GM19397 (cell line): ENCODE results near the gene AKR7A2.

Experiments used
- ATAC-seq: cut with Tn5 transposase; IDR thresholded peaks from one replicate; pipeline ENCODE4 v1.9.1; 2021; ENCODE audit warnings: mild to moderate bottlenecking, moderate library complexity; ENCODE audit not compliant: unreplicated experiment

Gene AKR7A2

GRCh38 chr1:19343617-19344350 lies 31.8 kb upstream of the AKR7A2 start:
- no peak for ATAC-seq

GRCh38 chr1:19342894-19343616 lies 31.1 kb upstream of the AKR7A2 start:
- ATAC-seq = no peak

- ATAC-seq = no peak
These were observed 30.3 kb upstream of the AKR7A2 start for GRCh38 chr1:19342062-19342750.

DNA sequence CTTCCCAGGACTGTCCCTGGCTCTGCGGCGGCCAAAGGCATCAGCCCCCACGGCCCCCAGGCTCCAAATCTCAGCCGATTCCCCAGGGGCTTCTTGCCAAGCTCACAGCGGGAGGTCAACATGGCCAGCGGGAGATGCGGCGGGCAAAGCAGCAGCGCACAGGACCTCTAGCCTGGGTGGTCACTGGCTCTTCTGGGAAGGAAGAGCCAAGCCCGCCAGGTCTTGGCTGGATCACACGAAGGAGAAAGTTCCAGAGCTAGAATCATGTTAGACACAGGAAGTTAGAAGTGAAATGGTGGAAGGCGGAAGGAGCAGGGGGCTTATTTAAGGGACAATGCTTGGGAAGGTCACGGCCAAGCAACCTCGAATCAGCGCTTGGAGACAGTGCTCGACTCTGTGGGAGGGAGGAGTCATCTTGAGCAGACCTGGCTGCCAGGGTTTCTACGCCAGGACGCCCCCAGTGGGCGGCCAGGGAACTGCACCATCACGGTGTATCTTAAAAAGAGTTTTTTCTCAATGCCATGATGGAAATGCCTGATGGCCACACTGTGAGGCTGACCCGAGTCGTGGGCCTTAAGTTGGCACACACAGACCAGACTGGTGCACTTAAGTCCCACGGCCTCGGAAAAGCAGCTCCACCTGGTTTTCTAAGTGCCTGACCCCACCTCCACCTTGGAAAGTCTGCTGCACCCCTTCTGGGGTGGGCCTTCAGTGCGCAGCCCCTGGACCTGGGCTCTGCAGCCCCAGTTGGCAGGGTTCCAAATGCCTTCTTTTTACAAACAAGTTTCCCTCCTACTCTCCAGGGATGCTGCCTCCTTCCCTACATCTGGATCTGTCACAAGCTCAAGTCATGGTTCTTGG lies 29.5 kb upstream of the AKR7A2 start:
- ATAC-seq = no peak

GRCh38 chr1:19340387-19340937 lies 28.5 kb upstream of the AKR7A2 start:
- ATAC-seq = no peak

DNA sequence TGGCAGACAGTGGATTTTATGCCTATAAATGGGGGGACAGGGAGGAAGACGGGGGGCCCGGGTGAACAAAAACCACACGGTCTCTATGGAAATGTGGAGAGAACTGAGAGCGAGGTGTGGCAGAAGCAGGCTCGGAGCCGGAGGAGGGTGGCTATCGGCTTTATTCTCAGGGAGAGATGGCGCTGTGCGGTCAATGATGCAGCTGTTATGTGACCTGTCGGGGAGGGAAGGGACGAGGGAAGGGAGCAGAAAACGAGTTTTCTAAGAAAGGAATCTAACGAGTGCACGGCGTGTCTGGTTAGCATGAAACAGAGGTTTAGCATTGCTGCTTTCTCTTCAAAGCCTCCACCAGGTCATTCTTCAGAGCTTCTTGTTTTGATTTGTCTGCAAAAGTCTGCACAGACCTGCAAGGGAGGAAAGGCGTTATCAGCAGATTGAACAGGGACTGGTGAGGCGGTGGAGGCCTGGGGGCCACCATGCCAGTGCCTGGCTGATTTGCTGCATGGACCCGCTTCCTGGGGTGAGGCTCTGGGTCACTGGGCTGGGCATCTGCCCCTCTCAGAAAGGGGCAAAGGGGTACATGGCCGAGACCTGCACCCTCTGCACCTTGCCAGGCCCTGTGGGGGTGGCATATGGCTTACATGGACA lies 27.4 kb upstream of the AKR7A2 start:
- ATAC-seq = no peak

DNA sequence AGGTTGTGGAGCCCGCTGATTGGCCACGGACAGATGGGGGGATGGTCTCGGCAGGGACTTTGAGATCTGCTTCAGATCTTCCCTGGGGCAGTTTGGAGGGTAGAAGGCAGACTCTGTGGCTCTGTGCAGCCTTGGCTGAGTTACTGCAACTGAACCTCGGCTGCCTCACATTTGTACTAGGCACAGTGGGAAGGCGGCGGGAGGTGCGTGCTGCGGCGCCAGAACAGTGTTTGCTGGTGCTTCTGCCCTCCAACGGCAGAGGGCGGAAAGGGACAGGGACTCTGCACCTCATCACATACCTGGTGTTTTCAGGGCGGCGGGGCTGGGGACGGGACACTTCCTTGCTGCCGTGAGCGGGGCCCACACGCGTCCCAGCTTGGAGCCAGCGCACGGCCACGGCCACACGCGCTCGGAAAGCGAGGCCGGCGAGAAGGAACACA lies 26.4 kb upstream of the AKR7A2 start:
- no peak for ATAC-seq

- no peak for ATAC-seq
These were observed 25.3 kb upstream of the AKR7A2 start for GRCh38 chr1:19337289-19337688.

- no peak for ATAC-seq
These were observed 24.6 kb upstream of the AKR7A2 start for GRCh38 chr1:19336543-19336942.

GRCh38 chr1:19333587-19334354 lies 21.8 kb upstream of the AKR7A2 start:
- ATAC-seq = no peak

DNA sequence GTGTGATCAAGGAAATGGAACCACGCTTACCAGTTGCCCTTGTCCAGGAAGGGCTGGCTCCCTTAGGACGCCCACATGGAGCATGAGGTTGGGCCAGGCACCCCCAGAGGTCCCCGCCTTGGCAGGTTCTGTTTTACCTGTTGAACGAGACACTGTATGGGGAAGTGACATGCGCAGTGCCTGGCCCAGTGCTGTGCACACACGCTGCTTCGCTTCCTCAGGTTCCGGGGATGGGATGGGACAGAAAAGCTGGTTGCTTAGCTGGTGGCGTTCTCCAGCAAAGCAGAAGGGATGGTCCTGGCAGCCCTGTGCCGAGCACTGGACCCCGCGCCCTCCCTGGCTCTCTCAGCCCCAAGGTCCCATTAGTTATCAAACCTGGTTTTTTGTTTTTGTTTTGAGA lies 20.9 kb upstream of the AKR7A2 start:
- no peak for ATAC-seq

GRCh38 chr1:19331262-19331878 lies 19.4 kb upstream of the AKR7A2 start:
- ATAC-seq = no peak

GRCh38 chr1:19330449-19331135 lies 18.6 kb upstream of the AKR7A2 start:
- ATAC-seq = no peak

DNA sequence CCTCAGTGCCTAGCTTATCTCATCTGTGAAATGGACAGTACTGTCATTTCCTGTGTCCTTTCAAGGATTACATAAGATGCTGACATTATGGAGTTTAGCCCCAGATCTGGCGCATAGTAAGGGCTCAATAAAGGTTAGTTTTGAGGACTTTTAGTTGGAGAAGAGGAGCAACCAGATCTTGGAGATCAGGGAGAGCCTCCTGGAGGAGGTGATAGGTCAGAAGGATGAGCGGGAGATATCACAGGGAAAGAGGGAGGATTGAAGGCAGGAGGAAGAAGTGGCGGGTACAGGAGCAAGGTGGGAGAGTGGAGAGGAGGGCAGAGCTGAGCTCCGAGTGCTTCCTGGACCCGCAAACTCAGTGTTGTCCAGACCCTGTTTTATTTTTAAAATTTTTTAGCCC lies 17.7 kb upstream of the AKR7A2 start:
- no peak for ATAC-seq

- no peak for ATAC-seq
These were observed 17.2 kb upstream of the AKR7A2 start for GRCh38 chr1:19329188-19329587.

DNA sequence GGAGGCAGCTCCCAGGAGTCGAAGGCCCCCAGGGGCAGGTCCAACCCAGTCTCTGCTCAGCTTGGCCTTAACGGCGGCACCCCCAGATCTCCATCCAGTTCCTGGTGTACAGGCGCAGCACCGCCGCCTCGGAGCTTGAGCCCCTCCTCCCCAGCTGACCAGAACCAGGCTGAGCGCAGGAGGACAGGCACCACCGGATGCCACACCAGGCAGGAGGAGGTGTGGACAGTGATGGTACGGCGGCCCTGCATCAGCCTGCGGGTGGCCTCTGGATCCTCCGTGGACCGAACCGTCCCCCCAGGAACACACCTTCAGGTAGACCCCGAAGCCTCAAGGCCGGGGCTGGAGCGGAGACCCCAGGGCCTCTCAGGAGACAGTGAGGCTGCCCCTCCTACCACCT lies 16.5 kb upstream of the AKR7A2 start:
- ATAC-seq = no peak

GRCh38 chr1:19327736-19328135 lies 15.8 kb upstream of the AKR7A2 start:
- ATAC-seq = no peak

DNA sequence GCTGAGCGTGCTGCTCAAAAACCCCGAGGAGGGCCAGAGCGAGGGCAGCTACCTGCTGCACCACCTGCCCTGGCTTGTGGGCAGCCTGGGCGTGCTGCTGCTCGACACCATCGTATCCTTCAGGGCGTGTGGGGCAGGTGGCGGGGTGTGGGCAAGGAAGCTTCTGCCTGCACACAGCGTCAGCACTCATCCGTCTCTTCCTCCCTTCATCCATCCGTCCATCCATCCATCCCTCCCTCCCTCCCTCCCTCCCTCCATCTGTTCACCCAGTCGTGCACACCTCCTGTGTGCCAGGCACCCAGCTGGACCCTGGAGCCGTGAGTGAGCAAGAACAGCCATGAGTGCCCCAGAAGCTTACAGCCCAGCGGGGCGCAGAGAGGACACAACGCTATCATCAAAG lies 15.4 kb upstream of the AKR7A2 start:
- ATAC-seq = no peak

- ATAC-seq = no peak
These were observed 14.8 kb upstream of the AKR7A2 start for GRCh38 chr1:19326748-19327065.
